ENCODE results near the gene PEMT.

PEMT gene

DNA sequence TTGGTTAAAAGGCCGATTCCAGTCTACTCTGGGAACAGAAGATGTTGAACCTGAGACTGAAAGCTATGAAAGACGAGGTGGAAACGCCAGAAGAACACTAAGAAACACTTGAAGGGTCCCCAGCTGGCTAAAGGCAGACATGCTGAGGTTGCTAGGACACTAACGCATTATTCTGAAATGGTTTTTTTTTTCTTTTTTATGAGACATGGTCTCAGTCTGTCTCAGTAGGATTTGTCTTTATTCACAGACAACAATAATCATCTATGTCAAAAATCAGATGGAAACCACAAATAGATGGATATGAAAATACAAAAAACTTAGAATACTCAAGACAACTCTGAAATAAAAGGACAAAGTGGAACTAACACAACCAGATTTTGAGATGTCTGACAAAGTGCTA lies 60.4 kb downstream of the PEMT start:
- no peaks in the 10 kb centered on the region for H3K27me3 ChIP-seq (ENCODE audit: insufficient read depth, low read length)
- H2AFZ ChIP-seq (ENCODE audit: low read length, unreplicated experiment) = no peak overlapping the region
- no peak overlapping the region for H3K27ac ChIP-seq (ENCODE audit: low read depth, low read length)
- no peaks in the 10 kb centered on the region for H3K79me2 ChIP-seq (ENCODE audit: control insufficient read depth, insufficient read depth, low read length, unreplicated experiment)
- no peaks in the 10 kb centered on the region for H3K4me1 ChIP-seq (ENCODE audit: control insufficient read depth, insufficient read depth, low read length, unreplicated experiment)
- H3K4me3 ChIP-seq (ENCODE audit: low read depth, low read length) = no peak overlapping the region
- no peaks in the 10 kb centered on the region for H3K36me3 ChIP-seq (ENCODE audit: insufficient read depth, low read length)

DNA sequence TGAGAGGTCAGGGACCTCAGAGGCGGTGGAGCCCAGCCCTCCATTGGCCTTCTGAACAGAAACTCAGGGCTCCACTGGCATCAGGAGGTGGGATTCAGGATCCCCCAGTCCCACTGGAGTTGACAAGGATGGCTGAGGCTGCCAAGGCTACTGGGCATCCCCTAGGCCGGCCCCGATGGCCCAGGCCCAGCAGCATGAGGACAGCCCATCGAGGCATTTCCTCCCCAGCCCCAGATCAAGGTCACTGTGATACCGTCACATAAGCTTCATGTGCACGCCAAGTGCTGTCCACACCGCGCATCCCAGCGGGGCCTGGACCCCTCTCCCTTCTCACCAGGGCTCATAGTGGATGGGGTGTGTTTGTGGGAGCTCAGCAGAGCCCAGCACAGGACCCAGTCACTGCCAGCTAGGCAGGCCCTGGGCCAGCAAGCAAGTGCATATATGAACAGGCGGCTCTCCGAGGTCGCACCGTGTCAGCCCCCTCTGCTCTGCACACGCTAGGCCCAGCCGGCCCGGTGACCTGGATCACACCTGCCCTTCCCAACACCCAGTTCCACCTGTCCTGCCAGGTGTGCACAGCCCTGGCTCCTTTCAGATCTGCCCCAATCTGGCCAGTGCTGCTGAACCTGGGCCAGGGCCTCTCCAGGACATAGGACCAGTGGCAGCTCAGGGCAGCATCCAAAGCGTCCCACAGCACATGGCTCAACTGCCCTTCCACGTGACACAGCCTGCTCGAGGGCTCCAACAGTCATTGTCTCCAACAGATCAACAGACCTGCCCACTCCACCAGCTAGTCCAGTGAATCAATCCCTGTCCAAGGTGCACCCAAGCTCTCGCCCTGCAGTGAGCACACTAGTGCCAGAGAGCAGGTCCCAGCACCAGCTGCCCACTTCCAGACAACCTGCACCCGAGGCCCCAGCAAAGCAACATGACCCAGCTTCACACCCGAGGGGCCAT lies 62.5 kb downstream of the PEMT start:
- no peak overlapping the region for H3K27ac ChIP-seq (ENCODE audit: low read depth, low read length)
- H3K27me3 ChIP-seq (ENCODE audit: insufficient read depth, low read length) = no peaks in the 10 kb centered on the region
- no peaks in the 10 kb centered on the region for H3K36me3 ChIP-seq (ENCODE audit: insufficient read depth, low read length)
- no peak overlapping the region for H3K4me3 ChIP-seq (ENCODE audit: low read depth, low read length)
- no peak overlapping the region for H2AFZ ChIP-seq (ENCODE audit: low read length, unreplicated experiment)
- no peaks in the 10 kb centered on the region for H3K4me1 ChIP-seq (ENCODE audit: control insufficient read depth, insufficient read depth, low read length, unreplicated experiment)
- no peaks in the 10 kb centered on the region for H3K79me2 ChIP-seq (ENCODE audit: control insufficient read depth, insufficient read depth, low read length, unreplicated experiment)

DNA sequence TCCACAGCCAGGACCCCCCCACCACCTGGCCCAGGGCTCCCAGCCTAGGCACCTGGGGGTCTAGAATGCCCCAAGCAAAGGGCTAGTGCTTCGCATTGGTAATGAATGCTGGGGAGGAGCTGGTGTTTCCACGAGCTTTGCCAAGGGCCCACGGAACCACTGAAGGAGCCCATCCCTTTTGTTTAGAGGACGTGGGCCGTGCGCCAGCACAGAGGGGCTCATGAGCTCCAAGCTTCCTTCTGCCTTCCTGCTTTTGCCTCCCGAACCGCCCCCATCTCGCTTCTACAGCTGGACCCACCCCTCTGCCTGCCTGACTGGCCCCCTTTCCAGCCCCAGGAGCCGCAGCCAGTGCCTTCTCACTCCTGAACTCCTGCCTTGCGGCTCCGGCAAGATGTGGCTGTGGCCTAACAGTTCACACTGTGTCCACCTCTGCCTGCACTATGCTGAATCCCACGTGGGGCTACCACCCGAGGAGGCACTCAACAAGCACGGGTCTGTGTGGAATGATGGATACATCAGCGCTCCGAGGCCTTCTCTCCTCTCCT lies 63.5 kb downstream of the PEMT start:
- no peaks in the 10 kb centered on the region for H3K79me2 ChIP-seq (ENCODE audit: control insufficient read depth, insufficient read depth, low read length, unreplicated experiment)
- H3K27ac ChIP-seq (ENCODE audit: low read depth, low read length) = no peak overlapping the region
- no peaks in the 10 kb centered on the region for H3K27me3 ChIP-seq (ENCODE audit: insufficient read depth, low read length)
- H3K36me3 ChIP-seq (ENCODE audit: insufficient read depth, low read length) = no peaks in the 10 kb centered on the region
- H3K4me1 ChIP-seq (ENCODE audit: control insufficient read depth, insufficient read depth, low read length, unreplicated experiment) = no peaks in the 10 kb centered on the region
- H2AFZ ChIP-seq (ENCODE audit: low read length, unreplicated experiment) = no peak overlapping the region
- H3K4me3 ChIP-seq (ENCODE audit: low read depth, low read length) = no peak overlapping the region

GRCh38 chr17:17527534-17527933 lies 64.0 kb downstream of the PEMT start:
- no peak overlapping the region for H3K27ac ChIP-seq (ENCODE audit: low read depth, low read length)
- no peaks in the 10 kb centered on the region for H3K4me1 ChIP-seq (ENCODE audit: control insufficient read depth, insufficient read depth, low read length, unreplicated experiment)
- no peaks in the 10 kb centered on the region for H3K36me3 ChIP-seq (ENCODE audit: insufficient read depth, low read length)
- no peak overlapping the region for H2AFZ ChIP-seq (ENCODE audit: low read length, unreplicated experiment)
- no peak overlapping the region for H3K4me3 ChIP-seq (ENCODE audit: low read depth, low read length)
- no peaks in the 10 kb centered on the region for H3K79me2 ChIP-seq (ENCODE audit: control insufficient read depth, insufficient read depth, low read length, unreplicated experiment)
- no peaks in the 10 kb centered on the region for H3K27me3 ChIP-seq (ENCODE audit: insufficient read depth, low read length)

DNA sequence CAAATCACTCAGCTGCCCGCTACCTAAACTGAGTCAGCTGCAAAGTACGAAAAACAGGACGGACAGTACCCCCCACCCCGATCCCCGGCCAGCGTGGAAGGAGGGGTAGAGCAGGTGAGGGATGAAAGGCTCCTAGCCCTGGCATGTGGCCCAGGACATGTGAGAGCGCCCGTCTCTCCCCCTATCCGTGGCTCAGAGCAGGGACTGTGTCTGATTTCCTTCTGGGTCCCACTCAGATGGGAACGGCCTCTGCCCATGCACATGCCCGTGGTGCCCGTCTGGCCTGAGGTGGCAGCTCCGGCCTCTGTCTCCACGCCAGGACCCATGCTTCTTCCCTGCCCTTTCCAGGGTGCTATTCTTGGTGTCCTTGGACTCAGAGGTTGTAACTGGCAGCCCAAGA lies 65.1 kb downstream of the PEMT start:
- H3K36me3 ChIP-seq (ENCODE audit: insufficient read depth, low read length) = no peaks in the 10 kb centered on the region
- H3K4me3 ChIP-seq (ENCODE audit: low read depth, low read length) = no peak overlapping the region
- no peaks in the 10 kb centered on the region for H3K79me2 ChIP-seq (ENCODE audit: control insufficient read depth, insufficient read depth, low read length, unreplicated experiment)
- H3K27me3 ChIP-seq (ENCODE audit: insufficient read depth, low read length) = no peaks in the 10 kb centered on the region
- H3K4me1 ChIP-seq (ENCODE audit: control insufficient read depth, insufficient read depth, low read length, unreplicated experiment) = no peaks in the 10 kb centered on the region
- no peak overlapping the region for H3K27ac ChIP-seq (ENCODE audit: low read depth, low read length)
- no peak overlapping the region for H2AFZ ChIP-seq (ENCODE audit: low read length, unreplicated experiment)

GRCh38 chr17:17525956-17526355 lies 65.6 kb downstream of the PEMT start:
- H3K4me3 ChIP-seq (ENCODE audit: low read depth, low read length) = no peak overlapping the region
- H3K27ac ChIP-seq (ENCODE audit: low read depth, low read length) = no peak overlapping the region
- H3K36me3 ChIP-seq (ENCODE audit: insufficient read depth, low read length) = no peaks in the 10 kb centered on the region
- no peaks in the 10 kb centered on the region for H3K4me1 ChIP-seq (ENCODE audit: control insufficient read depth, insufficient read depth, low read length, unreplicated experiment)
- no peak overlapping the region for H2AFZ ChIP-seq (ENCODE audit: low read length, unreplicated experiment)
- no peaks in the 10 kb centered on the region for H3K27me3 ChIP-seq (ENCODE audit: insufficient read depth, low read length)
- no peaks in the 10 kb centered on the region for H3K79me2 ChIP-seq (ENCODE audit: control insufficient read depth, insufficient read depth, low read length, unreplicated experiment)

DNA sequence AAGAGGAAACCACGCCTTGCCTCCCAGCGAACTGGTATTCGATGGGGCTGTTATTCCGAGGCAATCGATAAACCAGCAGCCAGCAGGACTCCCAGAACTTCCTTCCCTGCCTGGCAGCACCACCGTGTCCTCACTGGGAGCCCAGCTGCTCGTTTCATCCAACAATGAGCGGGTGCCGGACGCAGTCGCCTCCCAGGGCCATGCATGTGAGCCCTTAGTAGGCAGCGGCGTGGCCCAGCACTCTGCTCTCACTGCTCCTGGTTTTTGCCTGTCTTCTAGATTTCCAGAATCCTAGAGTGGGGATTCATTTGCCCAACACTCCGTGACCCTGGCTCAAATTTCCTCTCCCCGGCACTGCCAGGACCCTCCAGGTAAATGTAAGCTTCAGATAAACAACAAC lies 66.2 kb downstream of the PEMT start:
- H3K79me2 ChIP-seq (ENCODE audit: control insufficient read depth, insufficient read depth, low read length, unreplicated experiment) = no peaks in the 10 kb centered on the region
- no peaks in the 10 kb centered on the region for H3K36me3 ChIP-seq (ENCODE audit: insufficient read depth, low read length)
- no peaks in the 10 kb centered on the region for H3K4me1 ChIP-seq (ENCODE audit: control insufficient read depth, insufficient read depth, low read length, unreplicated experiment)
- H3K4me3 ChIP-seq (ENCODE audit: low read depth, low read length) = no peak overlapping the region
- no peak overlapping the region for H3K27ac ChIP-seq (ENCODE audit: low read depth, low read length)
- no peak overlapping the region for H2AFZ ChIP-seq (ENCODE audit: low read length, unreplicated experiment)
- H3K27me3 ChIP-seq (ENCODE audit: insufficient read depth, low read length) = no peaks in the 10 kb centered on the region

- H3K36me3 ChIP-seq (ENCODE audit: insufficient read depth, low read length) = no peaks in the 10 kb centered on the region
- no peaks in the 10 kb centered on the region for H3K4me1 ChIP-seq (ENCODE audit: control insufficient read depth, insufficient read depth, low read length, unreplicated experiment)
- H3K4me3 ChIP-seq (ENCODE audit: low read depth, low read length) = no peak overlapping the region
- no peak overlapping the region for H3K27ac ChIP-seq (ENCODE audit: low read depth, low read length)
- no peaks in the 10 kb centered on the region for H3K79me2 ChIP-seq (ENCODE audit: control insufficient read depth, insufficient read depth, low read length, unreplicated experiment)
- H3K27me3 ChIP-seq (ENCODE audit: insufficient read depth, low read length) = no peaks in the 10 kb centered on the region
- H2AFZ ChIP-seq (ENCODE audit: low read length, unreplicated experiment) = no peak overlapping the region
Measured at GRCh38 chr17:17523731-17524490, 67.6 kb downstream of the PEMT start.

- Histone ChIP-seq H3K27me3 (ENCODE audit: insufficient read depth, low read length) (no peaks in the 10 kb centered on the region), H3K4me1 (ENCODE audit: control insufficient read depth, insufficient read depth, low read length, unreplicated experiment) (no peaks in the 10 kb centered on the region), H3K4me3 (ENCODE audit: low read depth, low read length) (no peak overlapping the region), H3K79me2 (ENCODE audit: control insufficient read depth, insufficient read depth, low read length, unreplicated experiment) (no peaks in the 10 kb centered on the region), H3K36me3 (ENCODE audit: insufficient read depth, low read length) (no peaks in the 10 kb centered on the region), H3K27ac (ENCODE audit: low read depth, low read length) (no peak overlapping the region), H2AFZ (ENCODE audit: low read length, unreplicated experiment) (no peak overlapping the region)
Measured at GRCh38 chr17:17523001-17523730, 68.3 kb downstream of the PEMT start.

GRCh38 chr17:17520599-17521232 lies 70.8 kb downstream of the PEMT start:
- Histone ChIP-seq H3K4me3 (ENCODE audit: low read depth, low read length) (no peak overlapping the region), H3K36me3 (ENCODE audit: insufficient read depth, low read length) (no peaks in the 10 kb centered on the region), H2AFZ (ENCODE audit: low read length, unreplicated experiment) (no peak overlapping the region), H3K27me3 (ENCODE audit: insufficient read depth, low read length) (no peaks in the 10 kb centered on the region), H3K27ac (ENCODE audit: low read depth, low read length) (no peak overlapping the region), H3K4me1 (ENCODE audit: control insufficient read depth, insufficient read depth, low read length, unreplicated experiment) (peaks cover 2% of the 10 kb centered on the region), H3K79me2 (ENCODE audit: control insufficient read depth, insufficient read depth, low read length, unreplicated experiment) (no peaks in the 10 kb centered on the region)

All from ACC112 (cell line).